VCaP (cell line): ENCODE data around the gene AHCY.
A peak's percentile ranks its signal among the peaks of the same experiment; 100 is the strongest.

Source experiments
- H3K27ac ChIP-seq: fragments of 450-650 bp; 2 replicates; pipeline ENCODE4 v1.5.1; 2017
- CTCF ChIP-seq: fragments of 450-650 bp; conservative IDR thresholded peaks from 2 replicates; pipeline ENCODE4 v1.5.1; 2017; ENCODE audit warnings: mild to moderate bottlenecking, moderate library complexity

AHCY gene

GRCh38 chr20:34315236-34315635 is 12.1 kb upstream of the AHCY start:
- TF ChIP-seq CTCF, result no peak
- no peak overlapping the region for H3K27ac ChIP-seq

DNA sequence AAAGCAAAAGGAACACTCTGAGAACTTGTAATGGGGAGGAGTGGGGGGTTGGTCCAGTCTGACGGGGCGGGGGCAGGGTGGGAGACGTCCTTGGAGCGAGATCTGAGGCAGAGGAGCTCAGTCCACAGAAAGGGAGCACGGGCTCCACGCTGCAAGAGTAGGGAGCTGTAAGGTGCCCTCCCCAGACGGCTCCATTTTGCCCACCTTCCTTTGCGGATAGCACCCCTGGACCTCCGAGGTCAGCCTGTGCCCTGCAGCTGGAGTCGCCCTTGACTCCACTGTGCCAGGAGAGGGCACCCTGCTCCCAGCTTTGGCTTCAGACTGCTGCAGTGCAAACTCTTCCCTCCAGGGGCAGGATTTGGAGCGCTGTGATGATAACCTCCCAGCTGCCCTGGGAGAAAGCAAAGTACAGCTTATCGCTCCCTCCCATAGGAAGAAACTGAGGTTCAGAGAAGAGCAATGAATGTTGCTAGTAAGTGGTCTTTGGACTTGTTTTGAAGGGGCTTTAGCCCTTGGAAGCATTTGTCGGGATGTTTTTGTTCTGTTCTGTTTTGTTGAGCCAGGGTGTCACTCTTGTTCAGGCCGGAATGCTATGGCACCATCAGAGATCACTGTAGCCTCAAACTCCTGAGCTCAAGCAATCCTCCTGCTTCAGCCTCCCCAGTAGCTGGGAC is 9.5 kb upstream of the AHCY start:
- peak overlapping the region; percentile 55; the same call in 1 of the 2 replicates for H3K27ac ChIP-seq
- peak; percentile 99 for TF ChIP-seq CTCF

DNA sequence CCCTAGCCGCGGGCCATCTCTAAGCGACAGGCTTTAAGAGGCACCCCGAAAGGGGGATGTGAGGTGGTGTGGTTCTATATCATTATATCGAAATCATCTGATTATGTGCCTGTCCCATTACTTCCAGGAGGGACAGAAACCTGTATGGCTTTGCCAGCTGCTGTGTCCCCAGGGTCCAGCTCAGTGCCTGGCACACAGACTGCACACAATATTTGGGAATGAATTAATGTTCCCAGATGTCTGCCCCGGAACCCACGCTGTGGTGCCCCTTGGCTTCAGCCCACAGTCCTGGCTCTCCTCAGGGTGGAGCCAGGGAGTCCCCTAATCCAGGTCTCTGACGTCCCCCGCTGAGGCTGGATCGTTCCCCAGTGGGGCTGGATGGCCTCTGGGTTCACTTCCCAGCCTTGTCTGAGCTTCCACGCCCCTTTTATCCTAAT is 8.9 kb upstream of the AHCY start:
- peak overlapping the region; percentile 55; the same call in 1 of the 2 replicates for H3K27ac ChIP-seq
- TF ChIP-seq CTCF, result no peak

- TF ChIP-seq CTCF, result peak; percentile 25; the same call in 1 of the 2 replicates
- H3K27ac ChIP-seq, result peak overlapping the region; percentile 55
Measured at GRCh38 chr20:34311118-34312023, 8.2 kb upstream of the AHCY start.

DNA sequence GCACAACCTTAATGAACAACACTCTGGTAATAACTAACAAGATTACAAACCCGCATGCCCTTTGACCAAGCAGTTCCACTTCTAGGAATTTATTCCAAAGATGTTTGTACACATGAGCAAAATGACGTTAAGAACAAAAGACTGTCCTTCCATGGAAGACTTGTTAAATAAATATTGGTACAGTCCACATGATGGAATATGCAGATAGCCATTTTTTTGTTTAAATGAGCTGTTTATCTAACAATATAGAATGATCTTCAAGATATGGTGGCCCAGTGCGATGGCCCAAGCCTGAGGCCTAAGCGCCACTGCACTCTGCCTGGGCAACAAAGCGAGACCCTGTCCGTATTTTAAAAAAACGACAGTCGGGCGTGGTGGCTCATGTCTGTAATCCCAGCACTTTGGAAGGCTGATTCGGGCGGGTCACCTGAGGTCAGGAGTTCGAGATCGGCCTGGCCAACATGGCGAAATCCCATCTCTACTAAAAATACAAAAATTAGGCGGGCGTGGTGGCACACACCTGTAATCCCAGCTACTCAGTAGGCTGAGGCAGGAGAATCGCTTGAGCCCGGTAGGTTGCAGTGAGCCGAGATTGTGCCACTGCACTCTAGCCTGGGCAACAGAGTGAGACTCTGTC is 7.4 kb upstream of the AHCY start:
- H3K27ac ChIP-seq, result peak overlapping the region; percentile 55
- TF ChIP-seq CTCF, result no peak

DNA sequence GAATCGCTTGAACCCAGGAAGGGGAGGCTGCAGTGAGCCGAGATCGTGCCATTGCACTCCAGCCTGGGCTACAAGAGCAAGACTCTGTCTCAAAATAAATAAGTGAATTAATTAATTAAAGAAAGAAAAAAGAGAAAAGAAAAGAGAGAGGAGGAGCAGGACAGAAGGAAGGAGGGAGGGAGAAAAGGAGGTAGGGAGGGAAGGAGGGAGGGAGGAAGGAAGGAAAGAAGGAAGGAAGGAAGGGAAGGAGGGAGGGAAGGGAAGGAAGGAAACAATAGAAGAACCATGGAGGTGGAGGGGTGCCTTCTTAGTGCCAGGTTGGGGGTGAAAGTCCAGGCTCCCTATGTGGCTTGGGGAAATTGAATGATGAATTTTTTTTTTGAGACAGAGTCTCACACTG is 6.5 kb upstream of the AHCY start:
- no peak for TF ChIP-seq CTCF
- H3K27ac ChIP-seq, result peak overlapping the region; percentile 55
